ENCODE data around the gene TUSC2.

Gene TUSC2

GRCh38 chr3:50324351-50325112 is 3.5 kb downstream of the TUSC2 start:
- H3K4me1 ChIP-seq (ENCODE audit: control insufficient read depth, insufficient read depth, low read length, poor library complexity, severe bottlenecking): peaks cover 38% of the 10 kb centered on the region
- no peaks in the 10 kb centered on the region for H3K36me3 ChIP-seq (ENCODE audit: control insufficient read depth, insufficient read depth, low read length)
- no peaks in the 10 kb centered on the region for H3K27me3 ChIP-seq (replicated peaks; ENCODE audit: control insufficient read depth, insufficient read depth, low read length, poor library complexity, severe bottlenecking)
- H3K27ac ChIP-seq (ENCODE audit: insufficient read depth, low read length, poor library complexity, severe bottlenecking): no peak overlapping the region
- peak in 2 of 3 donors; percentile 34 to 39 for DNase-seq
- no peaks in the 10 kb centered on the region for H3K9me3 ChIP-seq (ENCODE audit: control insufficient read depth, low read length)
- no peak overlapping the region for H3K4me3 ChIP-seq (ENCODE audit: insufficient read depth, low read depth, low read length, poor library complexity, severe bottlenecking)

- no peaks in the 10 kb centered on the region for H3K27me3 ChIP-seq (replicated peaks; ENCODE audit: control insufficient read depth, insufficient read depth, low read length, poor library complexity, severe bottlenecking)
- peaks cover 40% of the 10 kb centered on the region for H3K4me1 ChIP-seq (ENCODE audit: control insufficient read depth, insufficient read depth, low read length, poor library complexity, severe bottlenecking)
- no peak for DNase-seq
- no peak overlapping the region for H3K27ac ChIP-seq (ENCODE audit: insufficient read depth, low read length, poor library complexity, severe bottlenecking)
- H3K9me3 ChIP-seq (ENCODE audit: control insufficient read depth, low read length): no peaks in the 10 kb centered on the region
- H3K36me3 ChIP-seq (ENCODE audit: control insufficient read depth, insufficient read depth, low read length): no peaks in the 10 kb centered on the region
- H3K4me3 ChIP-seq (ENCODE audit: insufficient read depth, low read depth, low read length, poor library complexity, severe bottlenecking): no peak overlapping the region
Measured at GRCh38 chr3:50323614-50324199, 4.3 kb downstream of the TUSC2 start.

- no peak overlapping the region for H3K27ac ChIP-seq (ENCODE audit: insufficient read depth, low read length, poor library complexity, severe bottlenecking)
- no peak overlapping the region for H3K4me3 ChIP-seq (ENCODE audit: insufficient read depth, low read depth, low read length, poor library complexity, severe bottlenecking)
- DNase-seq: no peak
- no peaks in the 10 kb centered on the region for H3K9me3 ChIP-seq (ENCODE audit: control insufficient read depth, low read length)
- H3K36me3 ChIP-seq (ENCODE audit: control insufficient read depth, insufficient read depth, low read length): no peaks in the 10 kb centered on the region
- peaks cover 36% of the 10 kb centered on the region for H3K4me1 ChIP-seq (ENCODE audit: control insufficient read depth, insufficient read depth, low read length, poor library complexity, severe bottlenecking)
- no peaks in the 10 kb centered on the region for H3K27me3 ChIP-seq (replicated peaks; ENCODE audit: control insufficient read depth, insufficient read depth, low read length, poor library complexity, severe bottlenecking)
Measured at GRCh38 chr3:50323092-50323600, 4.9 kb downstream of the TUSC2 start.

GRCh38 chr3:50322386-50323091 is 5.5 kb downstream of the TUSC2 start, which contains the start of gene HYAL2:
TSS of gene HYAL2 (minus strand) at chr3:50322745. CDS start at chr3:50320489, 2,256 bp downstream.
- peak within 1 kb of the TSS; percentile 84 for H3K27ac ChIP-seq (ENCODE audit: insufficient read depth, low read length, poor library complexity, severe bottlenecking)
- DNase-seq: no peak
- H3K4me3 ChIP-seq (ENCODE audit: insufficient read depth, low read depth, low read length, poor library complexity, severe bottlenecking): peak within 1 kb of the TSS; percentile 93
- H3K27me3 ChIP-seq (replicated peaks; ENCODE audit: control insufficient read depth, insufficient read depth, low read length, poor library complexity, severe bottlenecking): no peaks in the 10 kb centered on the region
- no peaks in the 10 kb centered on the region for H3K36me3 ChIP-seq (ENCODE audit: control insufficient read depth, insufficient read depth, low read length)
- no peaks in the 10 kb centered on the region for H3K9me3 ChIP-seq (ENCODE audit: control insufficient read depth, low read length)
- peaks cover 35% of the 10 kb centered on the region for H3K4me1 ChIP-seq (ENCODE audit: control insufficient read depth, insufficient read depth, low read length, poor library complexity, severe bottlenecking)

- no peak for DNase-seq
- Histone ChIP-seq H3K27ac (ENCODE audit: insufficient read depth, low read length, poor library complexity, severe bottlenecking) (peak overlapping the region; percentile 84), H3K4me1 (ENCODE audit: control insufficient read depth, insufficient read depth, low read length, poor library complexity, severe bottlenecking) (peaks cover 35% of the 10 kb centered on the region), H3K4me3 (ENCODE audit: insufficient read depth, low read depth, low read length, poor library complexity, severe bottlenecking) (peak overlapping the region; percentile 93), H3K27me3 (replicated peaks; ENCODE audit: control insufficient read depth, insufficient read depth, low read length, poor library complexity, severe bottlenecking) (no peaks in the 10 kb centered on the region), H3K36me3 (ENCODE audit: control insufficient read depth, insufficient read depth, low read length) (no peaks in the 10 kb centered on the region), H3K9me3 (ENCODE audit: control insufficient read depth, low read length) (no peaks in the 10 kb centered on the region)
Measured at GRCh38 chr3:50322115-50322385, 6.0 kb downstream of the TUSC2 start.

- Histone ChIP-seq H3K36me3 (ENCODE audit: control insufficient read depth, insufficient read depth, low read length) (no peaks in the 10 kb centered on the region), H3K4me3 (ENCODE audit: insufficient read depth, low read depth, low read length, poor library complexity, severe bottlenecking) (peak overlapping the region; percentile 93), H3K27ac (ENCODE audit: insufficient read depth, low read length, poor library complexity, severe bottlenecking) (peak overlapping the region; percentile 84), H3K9me3 (ENCODE audit: control insufficient read depth, low read length) (no peaks in the 10 kb centered on the region), H3K27me3 (replicated peaks; ENCODE audit: control insufficient read depth, insufficient read depth, low read length, poor library complexity, severe bottlenecking) (no peaks in the 10 kb centered on the region), H3K4me1 (ENCODE audit: control insufficient read depth, insufficient read depth, low read length, poor library complexity, severe bottlenecking) (peaks cover 36% of the 10 kb centered on the region)
- peak; percentile 58 to 72 (median 68) for DNase-seq
Measured at GRCh38 chr3:50321336-50322114, 6.5 kb downstream of the TUSC2 start.

GRCh38 chr3:50320853-50321335 is 7.1 kb downstream of the TUSC2 start:
- DNase-seq: peak in 2 of 3 donors; percentile 20 to 48
- no peaks in the 10 kb centered on the region for H3K27me3 ChIP-seq (replicated peaks; ENCODE audit: control insufficient read depth, insufficient read depth, low read length, poor library complexity, severe bottlenecking)
- no peaks in the 10 kb centered on the region for H3K36me3 ChIP-seq (ENCODE audit: control insufficient read depth, insufficient read depth, low read length)
- H3K4me1 ChIP-seq (ENCODE audit: control insufficient read depth, insufficient read depth, low read length, poor library complexity, severe bottlenecking): peaks cover 41% of the 10 kb centered on the region
- H3K4me3 ChIP-seq (ENCODE audit: insufficient read depth, low read depth, low read length, poor library complexity, severe bottlenecking): peak overlapping the region; percentile 93
- H3K27ac ChIP-seq (ENCODE audit: insufficient read depth, low read length, poor library complexity, severe bottlenecking): peak overlapping the region; percentile 84
- H3K9me3 ChIP-seq (ENCODE audit: control insufficient read depth, low read length): no peaks in the 10 kb centered on the region

GRCh38 chr3:50319894-50320625 is 8.0 kb downstream of the TUSC2 start:
- Histone ChIP-seq H3K36me3 (ENCODE audit: control insufficient read depth, insufficient read depth, low read length) (no peaks in the 10 kb centered on the region), H3K4me1 (ENCODE audit: control insufficient read depth, insufficient read depth, low read length, poor library complexity, severe bottlenecking) (peaks cover 41% of the 10 kb centered on the region), H3K9me3 (ENCODE audit: control insufficient read depth, low read length) (no peaks in the 10 kb centered on the region), H3K27ac (ENCODE audit: insufficient read depth, low read length, poor library complexity, severe bottlenecking) (no peak overlapping the region), H3K4me3 (ENCODE audit: insufficient read depth, low read depth, low read length, poor library complexity, severe bottlenecking) (peak overlapping the region; percentile 93), H3K27me3 (replicated peaks; ENCODE audit: control insufficient read depth, insufficient read depth, low read length, poor library complexity, severe bottlenecking) (no peaks in the 10 kb centered on the region)
- DNase-seq: no peak
